ENCODE results near the gene ARPC5L. TPM values are rescaled to one million over a fixed set of nuclear protein-coding genes. Genes with fewer than 3 reads are reported as not detected.

The ARPC5L gene
- total RNA-seq, 1 experiment from 2014 or later: 50.0 TPM

DNA sequence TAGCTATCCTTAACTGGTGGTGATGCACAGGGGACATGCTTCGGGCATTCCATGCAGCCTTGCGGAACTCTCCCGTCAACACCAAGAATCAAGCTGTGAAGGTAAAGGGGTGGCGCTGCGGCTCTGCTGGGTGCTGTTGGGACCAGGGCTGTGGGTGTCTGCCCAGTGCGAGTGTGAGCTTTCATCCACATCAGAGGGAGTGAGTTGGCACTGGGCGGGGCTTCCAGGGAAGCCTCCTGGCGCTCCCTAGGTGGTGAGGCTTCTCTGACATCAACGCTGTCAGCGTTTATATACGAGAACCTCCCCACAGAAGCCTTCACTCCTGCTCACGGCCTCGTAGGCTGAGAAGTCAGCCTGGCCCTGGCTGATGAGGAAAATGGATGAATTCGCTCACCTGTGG, 11.7 kb downstream of the ARPC5L start:
- Histone ChIP-seq H3K27me3 (ENCODE audit: insufficient read depth, low read length) (no peaks in the 10 kb centered on the region), H3K4me3 (replicated peaks in 1 of 2; ENCODE audit: low read depth in 1 of 2, low read length in 2 of 2) (no peak overlapping the region), H3K36me3 (ENCODE audit: control insufficient read depth in 1 of 2, insufficient read depth in 2 of 2, low read length in 2 of 2) (peaks cover 25 to 60% of the 10 kb centered on the region in 2 experiments; a peak in 3 of 4 replicates), H3K4me1 (ENCODE audit: control insufficient read depth in 1 of 2, insufficient read depth in 2 of 2, low read length in 2 of 2) (peaks cover 12 to 35% of the 10 kb centered on the region in 2 experiments), H3K9me3 (ENCODE audit: control insufficient read depth in 1 of 2, insufficient read depth in 1 of 2, low read depth in 1 of 2, low read length in 2 of 2) (no peaks in the 10 kb centered on the region), H3K4me2 (ENCODE audit: low read length) (no peak overlapping the region), H3K9me2 (ENCODE audit: insufficient read depth) (no peaks in the 10 kb centered on the region), H2AFZ (ENCODE audit: low read depth, low read length, poor library complexity, severe bottlenecking) (no peak overlapping the region), H3K27ac (ENCODE audit: low read depth, low read length) (no peak overlapping the region), H4K20me1 (ENCODE audit: insufficient read depth) (peaks cover 29% of the 10 kb centered on the region), H3K9ac (ENCODE audit: low read length) (no peak overlapping the region), H3K79me2 (ENCODE audit: insufficient read depth, low read length) (peaks cover 78% of the 10 kb centered on the region)
- POLR2A ChIA-PET: no interaction called here
- RAD21 ChIA-PET (ENCODE audit: low non-redundant PET in 1 of 2, low total read pairs in 2 of 2, uncharacterized antibody in 2 of 2, unreplicated experiment in 2 of 2): no interaction called here
- BruUV-seq (replicated peaks): no TSS peak
- no peak for DNase-seq (ENCODE audit: low read depth, low spot score)
- CTCF ChIA-PET: no interaction called here
- ATAC-seq: no peak
- TF ChIP-seq EGR1 (IDR thresholded peaks at IDR 0.05; ENCODE audit: low read depth) (no peak), SRF (IDR thresholded peaks at IDR 0.05; ENCODE audit: low read depth) (no peak), ATF3 (IDR thresholded peaks at IDR 0.05) (no peak), RAD21 (IDR thresholded peaks at IDR 0.05; ENCODE audit: low read depth) (no peak), SP1 (IDR thresholded peaks at IDR 0.05; ENCODE audit: low read depth) (no peak), ZNF274 (IDR thresholded peaks at IDR 0.05; ENCODE audit: low read depth, low read length) (no peak), POLR2AphosphoS5 (IDR thresholded peaks at IDR 0.05; ENCODE audit: low read depth, low read length) (no peak), EZH2phosphoT487 (IDR thresholded peaks at IDR 0.05; ENCODE audit: borderline replicate concordance) (no peak), EZH2 (IDR thresholded peaks at IDR 0.05) (no peak), POLR2A (IDR thresholded peaks at IDR 0.05; ENCODE audit: borderline replicate concordance, extremely low read depth, insufficient read depth, insufficient read length) (no peak), ZFX (IDR thresholded peaks at IDR 0.05) (no peak)
- TF ChIP-seq, protein P1, sequence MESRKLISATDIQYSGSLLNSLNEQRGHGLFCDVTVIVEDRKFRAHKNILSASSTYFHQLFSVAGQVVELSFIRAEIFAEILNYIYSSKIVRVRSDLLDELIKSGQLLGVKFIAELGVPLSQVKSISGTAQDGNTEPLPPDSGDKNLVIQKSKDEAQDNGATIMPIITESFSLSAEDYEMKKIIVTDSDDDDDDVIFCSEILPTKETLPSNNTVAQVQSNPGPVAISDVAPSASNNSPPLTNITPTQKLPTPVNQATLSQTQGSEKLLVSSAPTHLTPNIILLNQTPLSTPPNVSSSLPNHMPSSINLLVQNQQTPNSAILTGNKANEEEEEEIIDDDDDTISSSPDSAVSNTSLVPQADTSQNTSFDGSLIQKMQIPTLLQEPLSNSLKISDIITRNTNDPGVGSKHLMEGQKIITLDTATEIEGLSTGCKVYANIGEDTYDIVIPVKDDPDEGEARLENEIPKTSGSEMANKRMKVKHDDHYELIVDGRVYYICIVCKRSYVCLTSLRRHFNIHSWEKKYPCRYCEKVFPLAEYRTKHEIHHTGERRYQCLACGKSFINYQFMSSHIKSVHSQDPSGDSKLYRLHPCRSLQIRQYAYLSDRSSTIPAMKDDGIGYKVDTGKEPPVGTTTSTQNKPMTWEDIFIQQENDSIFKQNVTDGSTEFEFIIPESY (IDR thresholded peaks at IDR 0.05; ENCODE audit: extremely low read depth, insufficient replicate concordance, low read length): no peak
- TF ChIP-seq, protein P2, sequence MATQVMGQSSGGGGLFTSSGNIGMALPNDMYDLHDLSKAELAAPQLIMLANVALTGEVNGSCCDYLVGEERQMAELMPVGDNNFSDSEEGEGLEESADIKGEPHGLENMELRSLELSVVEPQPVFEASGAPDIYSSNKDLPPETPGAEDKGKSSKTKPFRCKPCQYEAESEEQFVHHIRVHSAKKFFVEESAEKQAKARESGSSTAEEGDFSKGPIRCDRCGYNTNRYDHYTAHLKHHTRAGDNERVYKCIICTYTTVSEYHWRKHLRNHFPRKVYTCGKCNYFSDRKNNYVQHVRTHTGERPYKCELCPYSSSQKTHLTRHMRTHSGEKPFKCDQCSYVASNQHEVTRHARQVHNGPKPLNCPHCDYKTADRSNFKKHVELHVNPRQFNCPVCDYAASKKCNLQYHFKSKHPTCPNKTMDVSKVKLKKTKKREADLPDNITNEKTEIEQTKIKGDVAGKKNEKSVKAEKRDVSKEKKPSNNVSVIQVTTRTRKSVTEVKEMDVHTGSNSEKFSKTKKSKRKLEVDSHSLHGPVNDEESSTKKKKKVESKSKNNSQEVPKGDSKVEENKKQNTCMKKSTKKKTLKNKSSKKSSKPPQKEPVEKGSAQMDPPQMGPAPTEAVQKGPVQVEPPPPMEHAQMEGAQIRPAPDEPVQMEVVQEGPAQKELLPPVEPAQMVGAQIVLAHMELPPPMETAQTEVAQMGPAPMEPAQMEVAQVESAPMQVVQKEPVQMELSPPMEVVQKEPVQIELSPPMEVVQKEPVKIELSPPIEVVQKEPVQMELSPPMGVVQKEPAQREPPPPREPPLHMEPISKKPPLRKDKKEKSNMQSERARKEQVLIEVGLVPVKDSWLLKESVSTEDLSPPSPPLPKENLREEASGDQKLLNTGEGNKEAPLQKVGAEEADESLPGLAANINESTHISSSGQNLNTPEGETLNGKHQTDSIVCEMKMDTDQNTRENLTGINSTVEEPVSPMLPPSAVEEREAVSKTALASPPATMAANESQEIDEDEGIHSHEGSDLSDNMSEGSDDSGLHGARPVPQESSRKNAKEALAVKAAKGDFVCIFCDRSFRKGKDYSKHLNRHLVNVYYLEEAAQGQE (IDR thresholded peaks at IDR 0.05; ENCODE audit: low read depth): no peak
- intact Hi-C loops (cut with micrococcal nuclease): no loop called here

All from HCT116 (cell line).